GM13977 (cell line): ENCODE data around the gene CREB1.
A peak's percentile ranks its signal among the peaks of the same experiment; 100 is the strongest.

ENCODE experiments used
- DNase-seq: peaks from one replicate; pipeline ENCODE4 v3.0.0; 2012; ENCODE audit warnings: low spot score
- in situ Hi-C: fragments of 300-500 bp; cut with MboI; formaldehyde crosslinking; loops from one replicate; pipeline ENCODE4 v1.12.0; 2022; ENCODE audit warnings: low sequenced_read_pairs, low pct_unique_long_range_greater_than_20kb, mixed read lengths, inconsistent platforms; ENCODE audit not compliant: unreplicated experiment
- TF ChIP-seq, protein P1 (sequence below): IDR thresholded peaks from 2 replicates; pipeline ENCODE4 v1.5.1; 2012; ENCODE audit warnings: mild to moderate bottlenecking, control low read depth; ENCODE audit not compliant: insufficient read depth; ENCODE audit errors: extremely low read depth, missing control alignments

CREB1 gene

DNA sequence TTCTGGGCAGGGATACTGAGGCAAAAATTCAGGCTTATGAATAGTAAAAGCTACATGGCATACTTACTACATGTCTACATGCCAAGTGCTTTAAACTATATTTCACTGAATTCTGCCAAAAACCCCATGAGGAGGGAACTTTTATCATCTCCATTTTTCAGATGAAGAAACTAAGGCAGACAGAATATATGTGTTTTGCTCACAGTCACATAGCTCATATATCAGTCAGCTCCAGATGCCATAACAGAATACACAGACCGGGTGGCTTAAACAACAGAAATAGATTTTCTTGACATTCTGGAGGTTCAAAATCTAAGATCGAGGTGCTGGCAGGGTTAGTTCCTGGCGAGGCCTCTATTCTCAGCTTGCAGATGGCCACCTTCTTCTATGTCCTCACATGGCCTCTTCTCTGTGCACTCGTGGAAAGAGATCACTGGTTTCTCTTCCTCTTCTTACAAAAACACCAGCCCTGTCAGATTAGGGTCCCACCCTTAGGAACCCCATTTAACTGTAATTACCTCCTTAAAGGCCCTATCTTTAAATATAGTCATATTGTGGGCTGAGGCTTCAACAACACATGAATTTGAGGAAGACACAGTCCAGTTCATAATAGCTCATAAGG, 27.1 kb upstream of the CREB1 start:
- in situ Hi-C loops = no loop called here
- TF ChIP-seq, protein P1, sequence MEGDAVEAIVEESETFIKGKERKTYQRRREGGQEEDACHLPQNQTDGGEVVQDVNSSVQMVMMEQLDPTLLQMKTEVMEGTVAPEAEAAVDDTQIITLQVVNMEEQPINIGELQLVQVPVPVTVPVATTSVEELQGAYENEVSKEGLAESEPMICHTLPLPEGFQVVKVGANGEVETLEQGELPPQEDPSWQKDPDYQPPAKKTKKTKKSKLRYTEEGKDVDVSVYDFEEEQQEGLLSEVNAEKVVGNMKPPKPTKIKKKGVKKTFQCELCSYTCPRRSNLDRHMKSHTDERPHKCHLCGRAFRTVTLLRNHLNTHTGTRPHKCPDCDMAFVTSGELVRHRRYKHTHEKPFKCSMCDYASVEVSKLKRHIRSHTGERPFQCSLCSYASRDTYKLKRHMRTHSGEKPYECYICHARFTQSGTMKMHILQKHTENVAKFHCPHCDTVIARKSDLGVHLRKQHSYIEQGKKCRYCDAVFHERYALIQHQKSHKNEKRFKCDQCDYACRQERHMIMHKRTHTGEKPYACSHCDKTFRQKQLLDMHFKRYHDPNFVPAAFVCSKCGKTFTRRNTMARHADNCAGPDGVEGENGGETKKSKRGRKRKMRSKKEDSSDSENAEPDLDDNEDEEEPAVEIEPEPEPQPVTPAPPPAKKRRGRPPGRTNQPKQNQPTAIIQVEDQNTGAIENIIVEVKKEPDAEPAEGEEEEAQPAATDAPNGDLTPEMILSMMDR = no peak
- DNase-seq = no peak

DNA sequence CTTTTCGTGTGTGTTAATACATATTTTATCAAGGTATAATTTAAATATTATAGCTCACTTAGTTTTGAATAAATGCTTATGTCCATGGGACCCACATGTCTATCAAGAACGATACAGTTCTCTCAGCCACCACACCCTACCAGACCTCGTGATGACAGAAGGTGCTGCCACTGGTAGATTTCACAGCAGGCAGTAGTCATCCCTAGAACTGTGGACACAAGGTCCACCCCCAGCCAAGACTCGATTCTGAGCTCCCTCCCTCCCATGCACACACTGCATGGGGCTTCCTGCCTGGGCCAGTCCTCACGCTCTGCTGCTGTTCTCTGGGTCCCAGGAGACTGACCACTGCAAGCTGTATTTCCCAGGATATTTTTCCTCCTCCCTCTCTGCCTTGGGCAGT, 26.5 kb upstream of the CREB1 start:
- TF ChIP-seq, protein P1 = no peak
- DNase-seq = peak; percentile 49
- in situ Hi-C loops = no loop called here

DNA sequence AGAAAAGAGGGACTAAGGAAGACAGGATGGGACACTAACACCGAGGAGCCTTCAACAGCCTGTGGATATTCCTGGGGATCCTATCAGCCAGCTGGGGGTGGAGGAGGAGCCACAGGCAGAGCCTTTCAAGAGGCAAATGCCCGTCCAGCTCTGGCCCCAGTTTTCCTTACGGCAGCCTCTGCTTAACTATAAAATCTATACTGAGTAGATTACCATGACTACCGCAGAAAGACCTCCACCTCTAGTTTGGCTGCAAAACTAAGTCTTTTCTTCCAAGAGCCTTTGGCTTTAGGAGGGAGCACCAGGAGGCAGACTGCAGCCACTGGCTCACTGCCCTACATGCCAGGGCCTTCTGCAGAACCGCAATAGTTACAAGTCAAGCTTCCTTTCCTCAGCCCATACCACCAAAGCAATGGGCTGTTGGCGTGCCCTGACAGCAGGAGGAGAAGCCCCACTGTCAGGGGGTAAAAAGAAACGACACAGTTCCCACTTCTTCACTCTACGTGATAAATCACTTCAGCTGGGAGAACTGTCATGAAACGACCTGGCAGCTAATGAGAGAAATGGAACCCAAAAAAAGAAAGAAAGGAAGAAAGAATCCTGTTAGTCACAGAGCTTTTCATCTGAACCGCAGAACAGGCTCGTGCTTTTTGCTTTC, 25.1 kb upstream of the CREB1 start:
- in situ Hi-C loops = no loop called here
- no peak for DNase-seq
- TF ChIP-seq, protein P1 = no peak

DNA sequence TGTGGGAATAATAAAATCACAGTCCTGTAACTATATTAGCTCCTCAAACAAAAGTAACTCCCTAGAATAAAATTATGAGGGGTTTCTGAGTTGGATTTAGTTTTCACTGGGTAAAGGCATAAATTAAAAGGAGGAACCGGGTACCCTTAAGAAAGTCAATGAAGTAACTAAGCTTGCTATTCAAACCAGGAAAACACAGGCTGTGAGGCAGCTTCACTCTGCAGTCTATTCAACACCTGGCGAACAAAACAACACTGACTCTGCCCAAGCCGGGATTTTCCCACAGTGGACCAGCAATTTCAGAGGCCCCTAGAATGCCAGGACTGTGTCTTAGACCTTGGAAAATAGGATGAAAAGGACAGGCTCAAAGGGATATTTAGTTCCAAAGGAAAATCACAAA, 24.6 kb upstream of the CREB1 start:
- in situ Hi-C loops = no loop called here
- TF ChIP-seq, protein P1 = no peak
- no peak for DNase-seq

DNA sequence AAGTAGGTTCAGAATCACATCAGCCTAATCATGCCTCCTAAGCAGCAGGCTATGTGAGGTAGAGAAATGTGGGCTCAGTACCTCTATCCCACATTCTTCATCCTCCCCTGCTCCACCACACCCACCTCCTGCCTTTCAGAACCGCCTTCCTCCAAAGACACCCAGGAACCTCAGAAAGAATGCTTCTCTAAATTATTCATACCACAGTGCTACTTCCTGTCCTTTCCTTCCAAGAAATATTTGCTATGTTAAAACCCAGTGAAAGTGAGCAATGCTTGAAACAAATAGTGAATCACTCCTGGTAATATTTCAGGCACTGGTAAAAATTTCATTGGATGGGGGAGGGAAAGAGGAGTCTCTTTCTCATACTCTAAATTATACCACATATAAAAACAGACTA, 24.0 kb upstream of the CREB1 start:
- DNase-seq = no peak
- in situ Hi-C loops = no loop called here
- TF ChIP-seq, protein P1 = no peak

DNA sequence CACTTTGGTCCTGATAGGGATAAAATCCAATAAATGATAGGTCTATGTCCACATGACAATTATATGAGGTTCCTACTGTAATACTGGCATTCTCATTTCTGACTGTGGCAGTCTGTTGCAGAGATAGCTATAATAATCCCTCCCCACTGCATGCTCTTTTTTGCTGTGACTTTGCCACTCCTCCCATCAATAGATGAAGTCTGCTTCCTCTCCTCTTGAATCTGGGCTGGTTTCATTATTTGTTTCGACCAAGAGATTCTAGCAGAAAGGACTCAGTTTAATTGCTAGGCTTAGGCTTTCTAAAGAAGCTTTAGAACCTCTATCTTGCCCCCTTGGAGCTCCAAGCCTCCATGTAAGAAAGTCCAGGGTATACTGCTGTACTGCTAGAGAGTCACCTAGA, 23.3 kb upstream of the CREB1 start:
- in situ Hi-C loops = no loop called here
- TF ChIP-seq, protein P1 = no peak
- DNase-seq = no peak
